Hematopoietic multipotent progenitor cell treated with erythropoietin and hydrocortisone succinate and interleukin-3 and kit ligand, for 17 days (in vitro differentiated cells): ENCODE measurements around the gene FRMD8.

ENCODE experiments used
- DNase-seq: peaks from one replicate; pipeline ENCODE4 v3.0.0-alpha.2; 2015; ENCODE audit warnings: low spot score

FRMD8 gene

GRCh38 chr11:65376138-65376713, 10.2 kb upstream of the FRMD8 start:
- no peak for DNase-seq

- no peak for DNase-seq
These were observed 9.4 kb upstream of the FRMD8 start for GRCh38 chr11:65377036-65377435.

- no peak for DNase-seq
These were observed 8.7 kb upstream of the FRMD8 start for GRCh38 chr11:65377777-65378176.

- DNase-seq, result peak; percentile 32
These were observed 8.1 kb upstream of the FRMD8 start for GRCh38 chr11:65378208-65378927.

GRCh38 chr11:65378928-65379638, 7.4 kb upstream of the FRMD8 start:
- no peak for DNase-seq

GRCh38 chr11:65379698-65380459, 6.6 kb upstream of the FRMD8 start:
- DNase-seq, result no peak

GRCh38 chr11:65380460-65381119, 5.8 kb upstream of the FRMD8 start:
- DNase-seq, result no peak

GRCh38 chr11:65381716-65382032, 4.8 kb upstream of the FRMD8 start:
- DNase-seq, result no peak

GRCh38 chr11:65382033-65382803, 4.2 kb upstream of the FRMD8 start, which contains the start of gene SLC25A45:
SLC25A45 (minus strand) TSS chr11:65382646; CDS start chr11:65381951, 695 bp downstream.
- DNase-seq, result peak; percentile 98

- DNase-seq, result no peak
These were observed 3.6 kb upstream of the FRMD8 start for GRCh38 chr11:65382804-65383368.

- peak; percentile 29 for DNase-seq
These were observed 2.7 kb upstream of the FRMD8 start for GRCh38 chr11:65383778-65384177.

GRCh38 chr11:65384301-65384889, 2.0 kb upstream of the FRMD8 start:
- DNase-seq, result no peak

GRCh38 chr11:65388731-65389130, 2.3 kb downstream of the FRMD8 start:
- DNase-seq, result no peak

GRCh38 chr11:65389294-65389980, 3.0 kb downstream of the FRMD8 start:
- no peak for DNase-seq

GRCh38 chr11:65390099-65390941, 3.9 kb downstream of the FRMD8 start:
- DNase-seq, result no peak

- no peak for DNase-seq
These were observed 4.6 kb downstream of the FRMD8 start for GRCh38 chr11:65390996-65391395.

- DNase-seq, result no peak
These were observed 5.9 kb downstream of the FRMD8 start for GRCh38 chr11:65392186-65392829.

GRCh38 chr11:65392899-65393298, 6.5 kb downstream of the FRMD8 start:
- DNase-seq, result no peak
